GM12878 (cell line): Measurements from ENCODE around the gene ANGEL2.

Source experiments
- CTCF ChIP-seq, 3 experiments: IDR thresholded peaks in 2 of 3; conservative IDR thresholded peaks in 1 of 3; 2 replicates each; pipeline ENCODE4 v1.5.1; 2011; ENCODE audit warnings: low read depth in 3 of 3, low read length in 3 of 3, mild to moderate bottlenecking in 3 of 3, control low read depth in 2 of 3, moderate library complexity in 2 of 3, inconsistent platforms in 1 of 3, mixed read lengths in 1 of 3; ENCODE audit not compliant: control insufficient read depth in 2 of 3, insufficient read depth in 1 of 3; ENCODE audit errors: extremely low read depth in 1 of 3
- DPF2 ChIP-seq: fragments of 450-650 bp; IDR thresholded peaks from 2 replicates; pipeline ENCODE4 v1.6.1; 2017; ENCODE audit warnings: mild to moderate bottlenecking
- EP300 ChIP-seq, 2 experiments: fragments of 150-350 bp in 1 of 2; IDR thresholded peaks; 2 replicates each; pipeline ENCODE4 v1.6.1; 2011 to 2012; ENCODE audit warnings: low read depth in 2 of 2, low read length in 2 of 2, borderline replicate concordance in 1 of 2, improper control_type of control experiment in 1 of 2, inconsistent platforms in 1 of 2; ENCODE audit not compliant: control insufficient read depth in 1 of 2
- IKZF1 ChIP-seq: fragments of 450-650 bp; conservative IDR thresholded peaks from 2 replicates; pipeline ENCODE4 v1.6.1; 2017; ENCODE audit warnings: antibody characterized with exemption, mild to moderate bottlenecking
- POLR2AphosphoS2 ChIP-seq: IDR thresholded peaks from 2 replicates; pipeline ENCODE4 v1.6.1; 2011; ENCODE audit warnings: low read depth, mild to moderate bottlenecking, low read length, improper control_type of control experiment, moderate library complexity
- POLR2AphosphoS5 ChIP-seq: IDR thresholded peaks from 2 replicates; pipeline ENCODE4 v1.6.1; 2011; ENCODE audit warnings: mild to moderate bottlenecking, low read length, inconsistent platforms
- SRF ChIP-seq, 2 experiments: IDR thresholded peaks; 2 replicates each; pipeline ENCODE4 v1.6.1; 2011; ENCODE audit warnings: low read depth in 2 of 2, low read length in 2 of 2, mild to moderate bottlenecking in 1 of 2, moderate library complexity in 1 of 2
- SUZ12 ChIP-seq: fragments of 200-600 bp; sonication (generic); IDR thresholded peaks from one replicate; pipeline ENCODE4 v1.6.1; 2018; ENCODE audit warnings: antibody characterized with exemption, mild to moderate bottlenecking; ENCODE audit not compliant: unreplicated experiment
- YBX1 ChIP-seq: fragments of 450-650 bp; IDR thresholded peaks from 2 replicates; pipeline ENCODE4 v1.6.1; 2016; ENCODE audit warnings: antibody characterized with exemption

GRCh38 chr1:212979340-212980122 lies 36.1 kb downstream of the ANGEL2 start:
- TF ChIP-seq CTCF (IDR thresholded peaks at IDR 0.05 in 2 of 3, conservative IDR thresholded peaks at IDR 0.05 in 1 of 3; ENCODE audit: control insufficient read depth in 2 of 3, extremely low read depth in 1 of 3, insufficient read depth in 1 of 3, low read depth in 3 of 3, low read length in 3 of 3) (no peak; a peak in 1 of 6 replicates), DPF2 (peak; percentile 81), EP300 (IDR thresholded peaks at IDR 0.05; ENCODE audit: borderline replicate concordance in 1 of 2, control insufficient read depth in 1 of 2, low read depth in 2 of 2, low read length in 2 of 2) (peak; percentile 66 to 69; a peak in 2 of 4 replicates), POLR2AphosphoS2 (no peak), IKZF1 (peak; percentile 89), POLR2AphosphoS5 (0 out of 2 replicates have a peak, but pooled peaks have one; percentile 45), YBX1 (no peak), SUZ12 (no peak), SRF (IDR thresholded peaks at IDR 0.05; ENCODE audit: low read depth in 2 of 2, low read length in 2 of 2) (peak; percentile 58 to 70; a peak in 3 of 4 replicates)
